H1 (cell line): ENCODE results near the gene PKD1L1. TPM values are rescaled to one million over a fixed set of nuclear protein-coding genes. Genes with fewer than 3 reads are reported as not detected.

Experiments used
- CEBPB ChIP-seq: IDR thresholded peaks from 2 replicates; pipeline ENCODE4 v1.6.1; 2012; ENCODE audit warnings: low read depth, low read length
- CHD2 ChIP-seq: IDR thresholded peaks from 2 replicates; pipeline ENCODE4 v1.6.1; 2012; ENCODE audit warnings: low read length, improper control_type of control experiment
- CHD7 ChIP-seq: fragments of 300-600 bp; sonication (generic); IDR thresholded peaks from 2 replicates; pipeline ENCODE4 v1.7.1; 2012; ENCODE audit warnings: low read length, moderate library complexity, mild to moderate bottlenecking, inconsistent platforms; ENCODE audit not compliant: insufficient replicate concordance
- HDAC6 ChIP-seq: IDR thresholded peaks from one replicate; pipeline ENCODE4 v1.7.1; 2012; ENCODE audit warnings: low read depth, mild to moderate bottlenecking, inconsistent platforms, low read length, moderate library complexity
- NANOG ChIP-seq: IDR thresholded peaks from 2 replicates; pipeline ENCODE4 v1.6.1; 2011; ENCODE audit warnings: low read length, low read depth, mild to moderate bottlenecking, inconsistent platforms; ENCODE audit not compliant: insufficient read depth, poor library complexity, severe bottlenecking
- SP2 ChIP-seq: IDR thresholded peaks from 2 replicates; pipeline ENCODE4 v1.6.1; 2012; ENCODE audit warnings: mild to moderate bottlenecking, low read length, inconsistent platforms
- polyA plus RNA-seq, 7 experiments: library from polyadenylated mRNA; depleted of rRNA in 3 of 7; stranded (reverse) in 5 of 7; unstranded in 2 of 7; fragments of >200 nt in 5 of 7; fragments of 200-250 nt in 2 of 7; gene quantifications; 1 replicate in 5 of 7; 2 replicates in 1 of 7; 4 replicates in 1 of 7; pipeline versions ENCODE4 v1.2.1 to v1.2.3, GENCODE V29; 2011 to 2013; ENCODE audit warnings: missing spikeins in 2 of 7, mixed read lengths in 2 of 7
- total RNA-seq: library from RNA; stranded (reverse); fragmentation: NEBNext Ultra II Directional; extraction: Animal tissue kit (Norgen Biotek cat#: 25700); gene quantifications from 2 replicates; pipeline ENCODE4 v1.2.1, GENCODE V29; 2021

The PKD1L1 gene
- total and polyA plus RNA-seq, 2 of the 8 experiments (the other 6 are each of a cell fraction or from before 2014, with no cell fraction given): 0.22 to 0.35 TPM

- TF ChIP-seq CHD7 (no peak), CHD2 (no peak), CEBPB (no peak), SP2 (no peak), HDAC6 (no peak), NANOG (no peak)
Observed at GRCh38 chr7:47881256-47881655, 67.0 kb downstream of the PKD1L1 start (continued).
